ENCODE measurements around the gene IQGAP2. TPM values are rescaled to one million over a fixed set of nuclear protein-coding genes. Genes with fewer than 3 reads are reported as not detected.
"Not testable (repeated sequence)": the region's sequence is repeated elsewhere in the genome, so short reads cannot be mapped to it uniquely, and the experiment has no call there.

IQGAP2 gene
- total RNA-seq, 4 donors from 2014 or later = 46.8 to 121 (median 97.0) TPM

GRCh38 chr5:76425146-76425545 is 22.1 kb downstream of the IQGAP2 start:
- intact Hi-C loops (cut with DNase I; ENCODE audit: low total_unique reads) = no loop called here

GRCh38 chr5:76425928-76426804 is 23.1 kb downstream of the IQGAP2 start:
- 69 to 71% methylated on average over 2 to 12 of the region's 12 CpGs for WGBS, 2 donors (ENCODE audit: low coverage in 1 of 2)
- Histone ChIP-seq H3K36me3 (no peaks in the 10 kb centered on the region), H3K9me3 (no peaks in the 10 kb centered on the region), H3K4me3 (no peak overlapping the region), H3K27ac (no peak overlapping the region), H3K27me3 (no peaks in the 10 kb centered on the region), H3K4me1 (peaks cover 0 to 13% (median 4%) of the 10 kb centered on the region in 4 donors)
- TF ChIP-seq POLR2AphosphoS5 (IDR thresholded peaks at IDR 0.05) = no peak
- no peak for TF ChIP-seq POLR2A (IDR thresholded peaks at IDR 0.05)
- no peak for TF ChIP-seq EP300 (IDR thresholded peaks at IDR 0.05; ENCODE audit: low read depth)
- TF ChIP-seq CTCF (IDR thresholded peaks at IDR 0.05) = no peak
- in situ Hi-C loops (cut with MboI; ENCODE audit: low pct_ligation_motif_present in 1 of 4, low pct_unique_long_range_greater_than_20kb in 1 of 4, low sequenced_read_pairs in 3 of 4) (no loop called here), intact Hi-C loops (cut with DNase I; ENCODE audit: low total_unique reads) (no loop called here)
- DNase-seq = no peak

More at GRCh38 chr5:76425146-76425545, 22.1 kb downstream of the IQGAP2 start:
- TF ChIP-seq CTCF (IDR thresholded peaks at IDR 0.05) (no peak), EP300 (IDR thresholded peaks at IDR 0.05; ENCODE audit: low read depth) (no peak), POLR2A (IDR thresholded peaks at IDR 0.05) (no peak)
- no peak for DNase-seq
- Histone ChIP-seq H3K4me1 (peaks cover 0 to 13% (median 4%) of the 10 kb centered on the region in 4 donors), H3K4me3 (no peak overlapping the region), H3K27ac (no peak overlapping the region), H3K36me3 (no peaks in the 10 kb centered on the region), H3K9me3 (no peaks in the 10 kb centered on the region), H3K27me3 (no peaks in the 10 kb centered on the region)
- 52 to 55% methylated on average over 4 of the region's 4 CpGs for WGBS, 2 donors (ENCODE audit: low coverage in 1 of 2)
- in situ Hi-C loops (cut with MboI; ENCODE audit: low pct_ligation_motif_present in 1 of 4, low pct_unique_long_range_greater_than_20kb in 1 of 4, low sequenced_read_pairs in 3 of 4) = no loop called here

DNA sequence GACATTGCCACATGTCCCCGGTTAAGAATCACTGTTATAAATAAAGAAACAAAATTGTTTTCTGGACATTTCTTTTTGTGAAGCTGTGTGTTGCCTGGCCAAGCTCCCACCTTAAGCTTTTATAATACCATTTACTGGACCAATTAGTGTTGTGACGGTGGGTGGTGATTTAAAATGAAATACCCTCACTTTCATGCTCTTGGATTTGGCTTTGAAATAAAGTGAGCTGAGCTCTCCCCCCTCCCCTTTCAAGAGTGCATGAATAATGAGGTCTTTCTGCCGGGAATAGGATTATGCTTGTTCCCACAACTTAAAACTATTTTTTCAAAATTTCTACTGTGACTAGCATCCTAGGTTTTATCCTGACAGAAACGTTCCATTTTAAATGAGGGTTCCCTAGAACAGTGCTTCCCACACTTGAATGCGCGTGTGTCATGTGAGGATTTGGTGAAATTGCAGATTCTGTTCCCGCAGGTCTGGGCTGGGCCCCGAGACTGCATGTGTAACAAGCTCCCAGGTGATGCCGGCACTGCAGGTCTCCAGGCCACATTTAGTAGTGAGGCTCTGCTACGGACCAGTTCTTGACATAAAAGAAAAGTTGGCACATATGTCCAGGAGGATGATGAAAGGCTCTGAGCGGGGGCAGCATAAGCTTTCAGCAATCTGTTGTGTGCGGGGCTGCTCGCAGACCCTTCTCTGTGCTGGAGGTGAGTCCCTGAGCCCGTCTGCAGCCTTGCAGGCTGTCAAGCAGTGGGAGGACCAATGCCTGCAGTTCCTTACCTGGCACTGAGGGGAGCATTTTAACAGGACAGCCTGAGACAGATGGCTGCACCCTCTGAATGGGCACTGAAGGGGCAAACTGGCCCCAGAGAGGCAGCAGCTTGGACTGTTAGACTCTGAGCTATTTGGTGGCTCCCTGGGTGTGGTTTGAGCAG is 24.4 kb downstream of the IQGAP2 start:
- H3K27me3 ChIP-seq = no peaks in the 10 kb centered on the region
- H3K4me1 ChIP-seq = peaks cover 0 to 13% (median 4%) of the 10 kb centered on the region in 4 donors
- H3K27ac ChIP-seq = no peak overlapping the region
- no peak for TF ChIP-seq POLR2AphosphoS5 (IDR thresholded peaks at IDR 0.05)
- TF ChIP-seq EP300 (IDR thresholded peaks at IDR 0.05; ENCODE audit: low read depth) = no peak
- no peak for TF ChIP-seq POLR2A (IDR thresholded peaks at IDR 0.05)
- TF ChIP-seq CTCF (IDR thresholded peaks at IDR 0.05) = no peak
- no peaks in the 10 kb centered on the region for H3K36me3 ChIP-seq
- no peak for DNase-seq
- 85 to 90% methylated on average over 6 to 14 of the region's 14 CpGs for WGBS, 2 donors (ENCODE audit: low coverage in 1 of 2)
- no peak overlapping the region for H3K4me3 ChIP-seq
- in situ Hi-C loops (cut with MboI; ENCODE audit: low pct_ligation_motif_present in 1 of 4, low pct_unique_long_range_greater_than_20kb in 1 of 4, low sequenced_read_pairs in 3 of 4) (no loop called here), intact Hi-C loops (cut with DNase I; ENCODE audit: low total_unique reads) (no loop called here)
- H3K9me3 ChIP-seq = no peaks in the 10 kb centered on the region

DNA sequence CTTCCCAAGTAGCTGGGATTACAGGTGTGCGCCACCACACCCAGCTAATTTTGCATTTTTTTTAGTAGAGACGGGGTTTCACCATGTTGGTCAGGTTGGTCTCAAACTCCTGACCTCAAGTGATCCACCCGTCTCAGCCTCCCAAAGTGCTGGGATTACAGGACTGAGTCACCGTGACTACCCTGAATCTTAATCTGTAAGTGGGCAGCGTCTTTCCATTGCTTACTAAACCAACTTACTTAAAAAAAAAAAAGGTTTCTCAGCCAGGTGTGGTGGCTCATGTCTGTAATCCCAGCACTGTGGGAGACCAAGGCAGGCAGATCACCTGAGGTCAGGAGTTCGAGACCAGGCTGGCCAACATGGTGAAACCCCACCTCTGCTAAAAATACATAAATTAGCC is 25.5 kb downstream of the IQGAP2 start:
- H3K9me3 ChIP-seq; intact Hi-C loops (cut with DNase I; ENCODE audit: low total_unique reads): not testable (repeated sequence)

More for the DNA sequence above, 25.5 kb downstream of the IQGAP2 start:
- H3K4me3 ChIP-seq; H3K36me3 ChIP-seq; in situ Hi-C loops (cut with MboI; ENCODE audit: low pct_ligation_motif_present in 1 of 4, low pct_unique_long_range_greater_than_20kb in 1 of 4, low sequenced_read_pairs in 3 of 4); DNase-seq; H3K27ac ChIP-seq; H3K27me3 ChIP-seq: not testable (repeated sequence)
- WGBS, 2 donors (ENCODE audit: low coverage in 1 of 2) = 91% methylated on average over 6 of the region's 6 CpGs; no CpG with 5 or more reads in 1 of the 2 donors
- peaks cover 0 to 13% (median 4%) of the 10 kb centered on the region in 4 donors for H3K4me1 ChIP-seq

Data from transverse colon (tissue), 4 donors.